ES-I3 (cell line): Measurements from ENCODE around the gene PNLIPRP3.

Source experiments
- H3K36me3 ChIP-seq: 2 replicates; pipeline ENCODE4 v1.6.1; 2013; ENCODE audit warnings: mild to moderate bottlenecking, low read length, control low read depth, moderate library complexity; ENCODE audit not compliant: insufficient read depth
- H3K4me1 ChIP-seq: 2 replicates; pipeline ENCODE4 v1.6.1; 2013; ENCODE audit warnings: mild to moderate bottlenecking, control low read depth, low read length; ENCODE audit not compliant: insufficient read depth
- H3K9ac ChIP-seq: 2 replicates; pipeline ENCODE4 v1.6.1; 2013; ENCODE audit warnings: low read depth, mild to moderate bottlenecking, low read length, moderate library complexity
- H3K9me3 ChIP-seq: 2 replicates; pipeline ENCODE4 v1.6.1; 2013; ENCODE audit warnings: mild to moderate bottlenecking, low read length, moderate library complexity; ENCODE audit not compliant: control insufficient read depth, insufficient read depth

PNLIPRP3 gene

DNA sequence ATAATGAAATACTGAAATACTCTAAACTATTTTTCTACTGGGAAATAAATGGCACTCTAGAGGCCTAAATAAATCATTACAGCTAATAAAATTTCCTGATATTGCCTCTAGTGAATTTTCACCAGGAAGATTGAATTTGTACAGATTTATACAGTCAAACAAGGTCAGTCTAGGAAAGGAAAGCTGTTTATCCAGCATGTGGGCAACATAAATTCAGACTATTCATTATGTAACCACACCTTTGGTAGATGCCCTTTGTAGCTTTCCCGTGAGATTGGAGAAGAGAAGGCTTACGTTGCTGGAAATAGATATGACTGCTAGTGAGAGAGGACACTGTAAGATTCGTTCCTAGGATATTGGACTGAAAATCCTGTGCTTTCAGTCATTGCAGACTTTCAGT, 82.9 kb downstream of the PNLIPRP3 start:
- H3K9me3 ChIP-seq: no peaks in the 10 kb centered on the region
- no peaks in the 10 kb centered on the region for H3K36me3 ChIP-seq
- H3K4me1 ChIP-seq: no peaks in the 10 kb centered on the region
- H3K9ac ChIP-seq: no peak overlapping the region

DNA sequence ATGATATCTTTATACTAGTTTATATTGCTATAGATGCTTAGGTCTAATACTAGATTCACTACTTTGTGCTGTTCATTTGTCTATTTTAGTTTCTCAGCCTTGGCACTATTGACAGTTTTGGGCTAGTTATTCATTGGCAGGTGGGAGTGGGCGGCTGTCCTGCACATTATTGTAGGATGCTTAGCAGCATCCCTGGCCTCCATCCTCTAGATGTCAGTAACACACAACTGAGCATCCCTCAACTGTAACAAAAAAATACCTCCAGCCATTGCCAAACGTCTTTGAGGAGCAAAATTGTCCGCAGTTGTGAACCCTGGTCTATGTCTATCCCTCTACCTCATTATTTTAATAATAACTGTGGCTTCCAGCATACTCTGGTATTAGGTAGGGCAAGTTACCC, 83.7 kb downstream of the PNLIPRP3 start:
- Histone ChIP-seq H3K36me3 (no peaks in the 10 kb centered on the region), H3K9ac (no peak overlapping the region), H3K9me3 (no peaks in the 10 kb centered on the region), H3K4me1 (no peaks in the 10 kb centered on the region)

DNA sequence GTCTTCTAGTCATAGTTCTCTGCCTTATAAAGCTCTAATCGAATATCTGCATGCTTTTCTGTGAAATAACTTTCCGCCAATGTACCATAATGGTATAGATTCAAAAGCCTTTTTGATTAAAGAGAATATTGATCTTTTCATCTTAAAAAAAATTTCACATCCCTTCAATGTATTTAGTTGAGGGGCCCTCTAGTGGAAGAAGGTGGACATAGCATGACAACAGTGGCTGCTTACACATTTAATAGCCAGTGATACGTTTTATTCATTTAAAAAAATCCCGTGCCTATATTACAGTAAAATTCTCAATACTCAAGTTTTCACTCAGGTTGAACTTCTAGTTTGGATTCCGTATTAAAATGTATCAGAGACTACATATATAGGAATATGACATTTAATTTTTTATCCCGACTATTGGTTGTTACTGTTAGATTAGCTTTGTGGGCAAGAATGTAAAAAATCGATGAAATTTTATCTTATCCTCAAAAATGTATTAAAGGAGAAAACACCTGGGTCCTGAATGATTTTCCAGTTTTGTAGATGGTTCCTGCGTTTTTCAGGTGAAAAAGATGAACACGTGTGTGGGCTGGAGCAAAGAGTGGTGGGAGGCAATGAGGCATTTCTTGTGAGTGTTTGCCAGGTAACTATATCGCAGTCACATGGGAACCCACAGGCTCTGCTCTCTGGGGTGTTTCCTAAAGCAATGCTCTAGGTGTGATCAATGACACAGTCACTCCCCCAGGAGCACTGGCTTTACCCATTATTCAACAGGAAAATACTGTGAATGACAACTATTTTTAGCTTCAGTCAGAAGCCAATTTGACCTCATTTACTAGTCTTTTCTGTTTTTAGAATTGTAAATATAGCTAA, 94.0 kb downstream of the PNLIPRP3 start:
- Histone ChIP-seq H3K4me1 (no peaks in the 10 kb centered on the region), H3K9me3 (no peaks in the 10 kb centered on the region), H3K9ac (no peak overlapping the region), H3K36me3 (no peaks in the 10 kb centered on the region)

DNA sequence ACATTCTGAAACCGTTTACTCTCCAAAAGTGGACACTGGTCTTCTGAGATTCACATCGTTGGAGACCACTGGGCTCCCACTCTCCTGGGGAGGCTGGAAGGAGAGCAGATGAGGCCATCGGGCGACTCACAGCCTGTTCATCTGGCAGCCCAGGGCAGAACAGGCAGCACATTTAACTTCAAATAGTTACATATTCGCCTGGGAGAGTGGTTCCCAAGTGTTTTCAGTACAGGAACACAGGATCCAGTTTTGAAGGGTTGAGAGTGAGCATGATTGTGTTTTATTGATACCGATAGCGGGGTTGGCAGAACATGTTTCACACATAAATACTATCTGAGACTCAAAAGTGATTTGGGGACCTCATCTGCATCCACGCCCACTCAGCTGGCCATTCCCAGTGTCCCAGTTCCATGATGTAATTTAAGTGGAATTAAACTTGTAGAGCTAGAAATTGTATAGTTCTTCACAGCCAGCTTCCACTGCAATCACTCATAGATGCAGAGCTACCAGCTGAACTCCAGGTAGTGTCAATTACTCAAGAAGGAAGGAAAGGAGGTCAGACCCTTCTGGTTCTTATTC, 95.2 kb downstream of the PNLIPRP3 start:
- H3K4me1 ChIP-seq: no peaks in the 10 kb centered on the region
- no peaks in the 10 kb centered on the region for H3K36me3 ChIP-seq
- H3K9ac ChIP-seq: no peak overlapping the region
- no peaks in the 10 kb centered on the region for H3K9me3 ChIP-seq

DNA sequence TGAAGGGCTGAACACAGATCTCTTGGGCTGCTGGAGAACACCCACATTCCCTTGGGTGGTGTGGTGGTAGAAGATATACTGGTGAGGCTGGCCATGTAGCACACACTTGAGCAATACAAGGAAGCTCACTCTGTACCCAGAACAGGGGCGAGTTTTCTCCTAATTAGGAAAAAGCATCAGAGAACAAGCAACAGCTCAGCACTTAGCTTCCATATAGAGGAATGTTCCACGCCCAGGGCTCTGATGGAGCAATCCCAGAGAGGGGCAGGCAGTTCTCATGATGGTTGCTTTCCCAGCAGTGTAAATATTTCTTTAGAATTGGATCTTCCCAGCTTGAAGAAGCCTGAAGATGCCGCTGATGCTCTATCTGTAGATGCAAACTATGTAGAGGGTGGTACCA, 97.1 kb downstream of the PNLIPRP3 start:
- Histone ChIP-seq H3K9me3 (no peaks in the 10 kb centered on the region), H3K36me3 (no peaks in the 10 kb centered on the region), H3K9ac (no peak overlapping the region), H3K4me1 (no peaks in the 10 kb centered on the region)

DNA sequence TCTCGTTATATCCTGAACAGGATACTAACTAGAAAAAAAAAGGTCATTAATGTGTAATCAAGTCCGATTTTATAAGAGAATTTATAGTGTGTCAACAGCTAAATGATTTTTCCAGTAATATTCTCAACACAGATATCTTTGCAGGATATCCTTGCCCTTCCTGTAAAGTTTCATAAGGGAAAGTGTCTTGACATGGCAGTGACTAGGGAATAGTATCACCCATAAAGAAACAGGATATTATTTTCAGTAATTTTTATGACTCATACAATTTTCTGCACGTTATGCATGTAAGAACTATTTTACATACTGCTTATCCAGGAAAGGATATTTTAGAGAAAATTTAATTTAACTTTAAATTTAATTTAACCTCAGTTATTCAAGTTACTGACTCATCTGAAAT, 98.6 kb downstream of the PNLIPRP3 start:
- H3K36me3 ChIP-seq: no peaks in the 10 kb centered on the region
- H3K9me3 ChIP-seq: no peaks in the 10 kb centered on the region

More for the DNA sequence above, 98.6 kb downstream of the PNLIPRP3 start:
- Histone ChIP-seq H3K9ac (no peak overlapping the region), H3K4me1 (no peaks in the 10 kb centered on the region)
